HTERT RPE-1 (cell line): ENCODE results near the gene CACYBP.

Experiments used
- in situ Hi-C: fragments of 300-500 bp; cut with MboI; formaldehyde crosslinking; loops from 4 replicates; pipeline ENCODE4 v1.14.3; 2020; ENCODE audit warnings: low sequenced_read_pairs

Gene CACYBP

DNA sequence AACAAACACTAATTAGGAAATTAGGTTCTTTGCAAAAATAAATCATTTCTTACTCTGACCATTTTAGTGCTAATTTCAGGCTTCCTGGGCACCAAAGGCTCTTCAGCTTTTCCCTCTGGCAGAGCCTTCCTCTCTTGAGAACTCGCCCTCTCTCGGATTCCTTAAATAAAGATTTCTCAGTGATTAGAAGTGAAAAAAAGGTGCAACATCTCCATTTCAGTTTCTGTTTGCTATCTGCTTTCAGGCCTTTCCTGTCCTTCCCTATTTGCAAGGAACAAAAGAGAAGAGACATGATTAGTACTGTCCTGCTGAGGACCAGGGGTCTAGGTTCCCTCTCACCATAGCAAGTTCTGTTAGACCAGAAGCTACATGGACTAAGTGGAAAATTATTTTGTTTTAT lies 27.8 kb upstream of the CACYBP start:
- in situ Hi-C loops, result no loop called here

GRCh38 chr1:174974711-174975119 lies 25.0 kb upstream of the CACYBP start:
- in situ Hi-C loops, result no loop called here

GRCh38 chr1:174975764-174976163 lies 24.0 kb upstream of the CACYBP start:
- in situ Hi-C loops, result no loop called here

- in situ Hi-C loops, result no loop called here
Measured at GRCh38 chr1:174976436-174977108, 23.2 kb upstream of the CACYBP start.

- in situ Hi-C loops, result no loop called here
Measured at GRCh38 chr1:174982971-174983689, 16.6 kb upstream of the CACYBP start.

- in situ Hi-C loops, result no loop called here
Measured at GRCh38 chr1:174984952-174985351, 14.8 kb upstream of the CACYBP start.

DNA sequence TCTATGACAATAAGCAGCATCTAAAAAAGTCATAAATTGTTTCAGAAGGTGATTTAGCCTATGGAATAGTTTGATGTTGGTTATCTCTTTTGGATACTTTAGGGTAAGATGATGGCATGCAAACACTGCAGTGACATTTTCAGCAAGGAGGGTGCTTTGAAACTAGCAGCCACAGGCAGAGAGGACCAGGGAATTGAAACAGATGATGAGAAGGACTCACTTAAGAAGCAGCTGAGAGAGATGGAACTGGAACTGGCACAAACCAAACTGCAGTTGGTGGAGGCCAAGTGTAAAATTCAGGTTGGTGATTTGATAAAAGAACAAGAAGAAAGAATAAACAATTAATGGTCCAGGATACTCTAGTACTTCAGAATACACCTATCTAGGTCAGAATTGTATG lies 11.2 kb upstream of the CACYBP start:
- in situ Hi-C loops, result no loop called here

DNA sequence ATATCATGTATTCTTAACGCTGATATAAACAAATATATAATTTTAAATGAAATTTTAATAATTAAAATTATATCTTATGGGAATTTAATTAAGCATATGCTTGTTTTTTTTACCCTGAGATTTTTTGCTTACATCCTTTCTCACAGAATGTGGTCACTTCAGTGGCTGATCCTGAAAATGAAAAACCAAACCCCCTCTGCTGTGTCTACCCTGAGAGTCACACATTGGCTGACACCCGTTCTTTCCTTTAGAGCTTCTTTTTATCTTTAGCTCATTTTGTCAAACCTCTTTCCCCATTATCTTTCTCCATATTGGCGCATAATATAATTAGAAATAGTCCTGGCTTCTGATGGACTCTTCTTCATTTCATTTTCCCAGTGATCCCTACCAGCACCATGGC lies 10.8 kb upstream of the CACYBP start:
- in situ Hi-C loops, result no loop called here

DNA sequence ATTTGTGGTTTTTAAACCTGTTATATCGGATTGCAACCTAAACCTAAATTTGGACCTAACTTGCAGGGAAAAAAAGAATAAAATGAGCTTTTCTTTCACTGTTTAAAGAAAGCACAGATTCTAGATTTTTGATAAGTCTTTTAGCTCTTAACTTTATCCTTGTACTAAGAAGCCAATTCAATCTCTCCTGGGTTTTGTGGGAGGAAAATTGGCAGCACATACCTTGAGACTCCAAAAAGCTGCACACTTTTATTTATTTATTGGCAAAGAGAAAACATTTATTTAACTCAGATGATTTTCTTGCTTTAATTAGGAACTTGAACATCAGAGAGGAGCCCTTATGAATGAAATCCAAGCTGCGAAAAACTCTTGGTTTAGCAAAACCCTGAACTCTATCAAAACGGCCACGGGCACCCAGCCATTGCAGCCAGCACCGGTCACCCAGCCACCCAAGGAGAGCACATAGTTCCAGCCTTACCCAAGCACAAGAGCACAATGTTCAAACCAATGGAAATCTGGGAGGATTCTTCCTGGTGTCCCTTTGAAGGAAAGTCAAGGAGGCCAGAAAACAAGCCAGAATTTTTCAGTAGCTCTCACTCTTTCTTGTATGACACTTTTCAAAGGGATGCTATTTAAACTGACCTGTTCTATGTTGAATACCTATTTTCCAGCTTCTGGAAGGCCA lies 10.1 kb upstream of the CACYBP start:
- in situ Hi-C loops, result no loop called here

DNA sequence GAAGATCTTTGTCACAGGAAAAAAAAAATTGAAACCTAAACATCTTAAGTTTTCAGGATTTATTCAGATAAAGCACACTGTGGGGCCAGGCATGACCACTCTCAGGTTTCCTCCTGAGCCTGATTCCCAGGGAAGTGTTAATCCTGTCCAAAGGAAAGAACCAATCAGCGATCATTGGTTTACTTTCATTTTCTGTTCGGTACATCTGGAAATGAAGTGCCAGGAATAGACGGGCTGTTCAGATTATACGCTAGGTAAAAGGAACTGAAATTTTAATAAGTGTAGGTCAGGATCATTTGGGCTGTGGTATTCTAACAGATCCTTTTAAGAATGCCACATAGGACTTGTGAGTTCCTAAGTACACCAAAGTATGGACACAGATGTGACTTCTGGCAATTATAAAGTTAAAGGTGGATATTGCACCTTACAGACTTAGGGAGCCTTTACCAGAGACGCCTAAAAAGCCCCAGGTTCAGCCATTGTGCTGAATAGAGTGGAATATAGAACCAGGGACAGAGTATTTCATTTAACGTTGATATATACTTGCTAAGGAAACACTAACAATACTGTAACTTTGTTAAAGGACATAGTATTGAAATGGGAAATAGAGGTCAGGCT lies 9.3 kb upstream of the CACYBP start:
- in situ Hi-C loops, result no loop called here

GRCh38 chr1:174991473-174991872 lies 8.3 kb upstream of the CACYBP start:
- in situ Hi-C loops, result no loop called here

DNA sequence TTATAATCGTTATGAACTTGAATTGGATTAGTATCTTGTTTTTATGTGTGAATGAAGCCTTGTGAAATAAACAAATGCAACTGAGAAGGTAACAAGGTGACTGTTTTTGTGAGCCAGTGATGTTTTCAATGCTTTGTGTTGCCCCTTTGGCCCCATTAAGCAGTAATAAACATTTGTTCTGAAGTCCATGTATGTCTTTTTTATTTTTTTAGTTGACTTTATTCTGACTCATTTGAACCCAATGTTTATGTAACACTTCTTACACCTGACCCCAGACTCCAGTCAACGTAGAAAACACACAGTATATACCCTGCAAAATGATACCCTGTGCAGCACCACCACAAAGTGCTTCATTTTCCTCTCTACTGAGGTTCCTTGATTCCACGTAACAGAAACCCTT lies 4.6 kb upstream of the CACYBP start:
- in situ Hi-C loops, result no loop called here

GRCh38 chr1:174995916-174996315 lies 3.8 kb upstream of the CACYBP start:
- in situ Hi-C loops, result no loop called here

DNA sequence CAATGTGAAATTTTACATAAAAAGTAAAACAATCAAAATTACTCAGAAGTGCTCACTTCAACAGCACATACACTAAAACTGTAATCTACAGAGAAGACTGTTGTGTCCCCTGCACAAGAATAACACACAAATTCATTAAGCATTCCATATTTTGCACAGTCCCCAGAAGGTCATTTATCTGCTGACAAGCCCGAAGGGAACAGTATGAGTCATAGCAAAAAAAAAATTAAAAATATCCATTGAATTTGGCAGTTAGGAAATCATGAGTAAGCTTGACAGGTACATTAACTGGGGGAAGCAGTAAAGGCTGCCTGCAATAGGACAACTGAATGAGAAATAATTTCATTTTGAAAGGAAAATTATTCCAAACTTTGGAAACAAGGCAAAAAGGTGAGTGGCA lies 3.3 kb upstream of the CACYBP start:
- in situ Hi-C loops, result no loop called here

GRCh38 chr1:174997041-174997440 lies 2.7 kb upstream of the CACYBP start:
- in situ Hi-C loops, result no loop called here

DNA sequence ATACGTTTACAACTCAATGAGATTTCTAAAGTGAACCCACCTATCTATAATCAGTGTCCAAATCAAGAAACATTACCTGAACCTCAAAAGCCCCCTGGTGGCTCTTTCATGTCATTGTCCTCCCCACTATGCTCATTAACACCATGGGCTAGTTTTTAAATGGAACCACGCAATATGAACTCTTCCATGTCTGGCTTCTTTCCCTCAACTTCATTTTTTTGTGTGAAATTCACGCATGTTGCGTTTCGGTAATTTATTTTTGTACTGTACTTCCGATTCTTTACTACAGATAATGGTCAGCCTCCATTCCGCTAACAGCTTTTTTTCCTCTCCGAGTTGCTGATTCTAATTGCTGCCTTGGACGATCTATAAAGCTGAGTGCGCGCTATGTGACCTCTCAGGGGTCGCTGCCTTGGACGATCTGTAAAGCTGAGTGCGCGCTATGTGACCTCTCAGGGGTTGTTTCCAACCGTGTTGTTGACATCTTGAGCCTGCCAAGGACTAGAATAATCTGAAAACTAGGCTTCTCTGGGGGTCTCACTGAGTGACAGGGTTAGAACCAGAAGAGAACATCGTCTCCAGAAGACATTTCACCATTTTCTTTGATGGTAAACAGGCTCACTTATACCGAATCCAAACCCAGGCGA lies 1.1 kb upstream of the CACYBP start:
- in situ Hi-C loops, result no loop called here

DNA sequence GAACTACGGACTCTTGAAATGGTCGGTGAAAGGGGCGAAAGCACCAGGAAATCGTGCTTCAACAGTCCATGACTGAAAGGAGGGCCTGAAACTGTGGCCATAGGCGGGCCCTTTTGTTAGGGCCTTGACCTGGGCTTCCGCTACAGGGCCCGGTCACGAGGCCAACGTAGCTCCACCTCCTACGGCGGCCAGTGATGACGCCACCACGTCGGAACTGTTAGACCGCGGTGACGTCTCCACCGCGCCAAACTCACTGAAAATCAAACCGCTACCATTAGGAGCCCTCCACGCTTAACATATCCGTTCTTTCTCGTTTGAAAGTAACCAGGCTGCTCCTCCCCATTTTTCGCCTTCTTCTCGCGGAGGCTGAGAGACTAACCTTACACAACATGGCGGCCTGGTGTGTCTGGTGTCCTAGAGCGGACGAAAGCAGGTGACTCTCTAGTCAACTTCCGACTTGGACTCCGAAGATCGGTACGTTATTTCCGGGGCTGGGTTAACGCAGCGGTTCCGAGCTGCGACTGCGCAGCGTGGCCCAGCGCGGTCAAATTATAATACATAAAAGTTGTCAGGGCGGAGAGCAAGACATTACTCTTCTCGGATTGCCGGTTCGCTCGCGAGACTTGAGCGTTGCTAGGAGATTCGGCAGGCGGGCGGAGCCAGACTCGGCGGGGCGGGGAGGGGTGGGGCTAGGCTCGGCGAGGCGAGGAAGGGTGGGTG lies 371 bp upstream of the CACYBP start:
- in situ Hi-C loops, result no loop called here

DNA sequence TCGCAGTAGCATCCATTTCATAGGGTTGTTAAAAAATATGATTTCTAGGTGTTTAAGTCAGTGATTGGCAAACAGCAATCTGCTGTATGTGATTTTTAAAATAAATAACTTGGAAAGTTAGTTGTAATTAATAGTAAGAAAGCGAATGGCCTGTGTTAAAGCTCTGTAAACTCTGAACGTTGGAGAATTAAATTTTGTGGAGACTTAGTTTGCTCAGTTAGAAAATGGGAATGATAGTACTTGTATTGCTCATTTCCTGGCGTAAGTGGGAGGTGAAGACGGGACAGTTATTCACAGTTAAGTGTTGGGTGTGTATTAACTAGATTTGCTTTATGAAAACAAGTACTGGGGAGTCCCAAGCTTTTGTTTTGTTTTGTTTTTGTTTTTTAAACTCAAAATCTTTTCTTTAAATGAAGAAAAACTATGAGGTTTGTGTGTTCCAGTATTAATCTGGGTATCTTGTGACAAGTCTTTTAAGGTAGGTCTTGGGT lies 995 bp downstream of the CACYBP start:
- in situ Hi-C loops, result no loop called here

- in situ Hi-C loops, result no loop called here
Measured at GRCh38 chr1:175002910-175003517, 3.3 kb downstream of the CACYBP start.

DNA sequence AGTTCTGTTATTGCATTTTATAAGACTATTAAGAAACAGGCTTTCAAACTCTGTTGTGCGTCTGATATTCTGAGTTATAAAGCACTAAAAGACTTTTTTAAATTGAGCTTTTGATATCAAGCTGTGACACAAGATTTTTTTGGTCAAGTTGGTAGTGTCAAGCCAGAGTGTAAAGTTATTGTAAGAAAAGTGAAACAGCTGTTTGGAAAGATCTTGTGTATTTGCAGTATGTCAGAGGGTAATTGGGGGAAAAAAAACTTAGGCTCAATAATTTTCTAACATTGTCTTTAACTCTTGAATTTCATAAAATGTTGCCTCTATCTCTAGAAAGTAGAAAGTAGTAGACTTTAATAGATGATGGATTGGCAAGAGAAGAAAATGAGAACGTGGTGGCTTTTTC lies 3.8 kb downstream of the CACYBP start:
- in situ Hi-C loops, result no loop called here
